Measurements from ENCODE around the gene ARTN. TPM values are rescaled to one million over a fixed set of nuclear protein-coding genes. Genes with fewer than 3 reads are reported as not detected.
A peak's percentile ranks its signal among the peaks of the same experiment; 100 is the strongest.

ARTN gene
- total RNA-seq, 2 experiments from 2014 or later = 0.10 to 0.52 TPM

GRCh38 chr1:43931711-43932660 lies 1.6 kb upstream of the ARTN start:
- H3K27ac Mint-ChIP-seq = no peak overlapping the region
- POLR2A ChIA-PET = no interaction called here
- DNase-seq = no peak

GRCh38 chr1:43932786-43933385 lies 715 bp upstream of the ARTN start:
- H3K4me3 Mint-ChIP-seq = no peak overlapping the region
- H3K27me3 Mint-ChIP-seq = peaks cover 21% of the 10 kb centered on the region
- CTCF ChIA-PET = interaction anchor here (1.1 to 6.7 kb wide), 6 partner anchors 9 to 403 kb away, joined by 3 to 93 read pairs (median 7); partner anchors contain the start of gene IPO13

More at GRCh38 chr1:43931711-43932660, 1.6 kb upstream of the ARTN start:
- Mint-ChIP-seq H3K27me3 (peaks cover 21% of the 10 kb centered on the region), H3K36me3 (ENCODE audit: low read depth) (no peaks in the 10 kb centered on the region), H3K4me1 (peaks cover 17% of the 10 kb centered on the region), H3K4me3 (no peak overlapping the region), H3K9me3 (no peaks in the 10 kb centered on the region)
- CTCF ChIA-PET = interaction anchor here (1.1 to 6.7 kb wide), 4 partner anchors 15 to 402 kb away, joined by 3 to 93 read pairs (median 44); partner anchors contain the start of gene IPO13

GRCh38 chr1:43934101-43934985 lies 742 bp downstream of the ARTN start:
- POLR2A ChIA-PET = interaction anchor here (0.6 kb wide), 2 partner anchors 11 to 12 kb away, joined by 3 read pairs; no protein-coding TSS in a partner anchor
- no peak overlapping the region for H3K27ac Mint-ChIP-seq
- H3K36me3 Mint-ChIP-seq (ENCODE audit: low read depth) = no peaks in the 10 kb centered on the region
- CTCF ChIA-PET = interaction anchor here (0.6 to 6.7 kb wide), 50 partner anchors 9 to 413 kb away, joined by 3 to 93 read pairs (median 4); partner anchors contain the start of genes DPH2, IPO13 and PTPRF
- DNase-seq = peak; percentile 62
- H3K9me3 Mint-ChIP-seq = no peaks in the 10 kb centered on the region
- peaks cover 21% of the 10 kb centered on the region for H3K27me3 Mint-ChIP-seq
- H3K4me1 Mint-ChIP-seq = peaks cover 17% of the 10 kb centered on the region
- H3K4me3 Mint-ChIP-seq = no peak overlapping the region

More at GRCh38 chr1:43932786-43933385, 715 bp upstream of the ARTN start:
- Mint-ChIP-seq H3K27ac (no peak overlapping the region), H3K4me1 (peaks cover 17% of the 10 kb centered on the region), H3K36me3 (ENCODE audit: low read depth) (no peaks in the 10 kb centered on the region), H3K9me3 (no peaks in the 10 kb centered on the region)
- POLR2A ChIA-PET = interaction anchor here (0.6 kb wide), 2 partner anchors 403 to 519 kb away, joined by 3 read pairs; no protein-coding TSS in a partner anchor
- no peak for DNase-seq

GRCh38 chr1:43934986-43935324 lies 1.4 kb downstream of the ARTN start:
- no peak overlapping the region for H3K27ac Mint-ChIP-seq

GRCh38 chr1:43935711-43936427 lies 2.3 kb downstream of the ARTN start:
- CTCF ChIA-PET = interaction anchor here (0.8 to 6.7 kb wide), 18 partner anchors 10 to 243 kb away, joined by 3 to 93 read pairs (median 5); partner anchors contain the start of gene IPO13
- Mint-ChIP-seq H3K36me3 (ENCODE audit: low read depth) (no peaks in the 10 kb centered on the region), H3K27me3 (peaks cover 21% of the 10 kb centered on the region), H3K4me1 (peaks cover 20% of the 10 kb centered on the region), H3K9me3 (no peaks in the 10 kb centered on the region), H3K4me3 (no peak overlapping the region), H3K27ac (no peak overlapping the region)
- POLR2A ChIA-PET = no interaction called here
- no peak for DNase-seq

More at GRCh38 chr1:43934986-43935324, 1.4 kb downstream of the ARTN start:
- H3K4me1 Mint-ChIP-seq = peaks cover 20% of the 10 kb centered on the region
- ChIA-PET CTCF (interaction anchor here (0.7 to 6.7 kb wide), 46 partner anchors 9 to 414 kb away, joined by 3 to 93 read pairs (median 5); partner anchors contain the start of genes DPH2, IPO13 and PTPRF), POLR2A (interaction anchor here (0.6 kb wide), 1 partner anchor 10 kb away, joined by 3 read pairs; no protein-coding TSS in a partner anchor)
- H3K9me3 Mint-ChIP-seq = no peaks in the 10 kb centered on the region
- no peak for DNase-seq
- peaks cover 21% of the 10 kb centered on the region for H3K27me3 Mint-ChIP-seq
- H3K36me3 Mint-ChIP-seq (ENCODE audit: low read depth) = no peaks in the 10 kb centered on the region
- no peak overlapping the region for H3K4me3 Mint-ChIP-seq

- CTCF ChIA-PET = interaction anchor here (1.1 to 6.7 kb wide), 4 partner anchors 10 to 172 kb away, joined by 3 to 93 read pairs (median 50); partner anchors contain the start of gene IPO13
- peak overlapping the region; percentile 25 for H3K4me3 Mint-ChIP-seq
- H3K4me1 Mint-ChIP-seq = peaks cover 20% of the 10 kb centered on the region
- H3K9me3 Mint-ChIP-seq = no peaks in the 10 kb centered on the region
- H3K27me3 Mint-ChIP-seq = peaks cover 21% of the 10 kb centered on the region
- no peaks in the 10 kb centered on the region for H3K36me3 Mint-ChIP-seq (ENCODE audit: low read depth)
- H3K27ac Mint-ChIP-seq = no peak overlapping the region
- DNase-seq = no peak
- POLR2A ChIA-PET = interaction anchor here (0.5 kb wide), 1 partner anchor 62 kb away, joined by 3 read pairs; no protein-coding TSS in a partner anchor
These were observed 3.0 kb downstream of the ARTN start for GRCh38 chr1:43936431-43937151.

GRCh38 chr1:43937179-43937865 lies 3.7 kb downstream of the ARTN start:
- no peaks in the 10 kb centered on the region for H3K9me3 Mint-ChIP-seq
- H3K4me1 Mint-ChIP-seq = peaks cover 20% of the 10 kb centered on the region
- no peak overlapping the region for H3K27ac Mint-ChIP-seq
- CTCF ChIA-PET = interaction anchor here (1.4 to 6.7 kb wide), 4 partner anchors 8 to 172 kb away, joined by 5 to 93 read pairs (median 46); partner anchors contain the start of gene IPO13
- peaks cover 21% of the 10 kb centered on the region for H3K27me3 Mint-ChIP-seq
- H3K4me3 Mint-ChIP-seq = no peak overlapping the region
- POLR2A ChIA-PET = no interaction called here
- no peaks in the 10 kb centered on the region for H3K36me3 Mint-ChIP-seq (ENCODE audit: low read depth)
- no peak for DNase-seq

- H3K9me3 Mint-ChIP-seq = no peaks in the 10 kb centered on the region
- ChIA-PET CTCF (interaction anchor here (0.5 to 6.7 kb wide), 6 partner anchors 8 to 173 kb away, joined by 3 to 85 read pairs (median 4); partner anchors contain the start of gene IPO13), POLR2A (no interaction called here)
- peaks cover 11% of the 10 kb centered on the region for H3K27me3 Mint-ChIP-seq
- DNase-seq = no peak
- H3K27ac Mint-ChIP-seq = no peak overlapping the region
- peaks cover 2% of the 10 kb centered on the region for H3K36me3 Mint-ChIP-seq (ENCODE audit: low read depth)
- H3K4me3 Mint-ChIP-seq = no peak overlapping the region
- H3K4me1 Mint-ChIP-seq = peaks cover 15% of the 10 kb centered on the region
These were observed 4.8 kb downstream of the ARTN start for GRCh38 chr1:43938383-43938782.

GRCh38 chr1:43938892-43939587 lies 5.4 kb downstream of the ARTN start:
- ChIA-PET CTCF (interaction anchor here (0.5 to 6.7 kb wide), 6 partner anchors 7 to 176 kb away, joined by 3 to 85 read pairs (median 5); partner anchors contain the start of gene IPO13), POLR2A (no interaction called here)
- DNase-seq = no peak
- H3K4me3 Mint-ChIP-seq = no peak overlapping the region
- H3K9me3 Mint-ChIP-seq = no peaks in the 10 kb centered on the region
- H3K27me3 Mint-ChIP-seq = peaks cover 7% of the 10 kb centered on the region
- peaks cover 2% of the 10 kb centered on the region for H3K36me3 Mint-ChIP-seq (ENCODE audit: low read depth)
- H3K4me1 Mint-ChIP-seq = peaks cover 12% of the 10 kb centered on the region
- no peak overlapping the region for H3K27ac Mint-ChIP-seq

GRCh38 chr1:43942411-43942810 lies 8.8 kb downstream of the ARTN start:
- H3K4me1 Mint-ChIP-seq = peaks cover 28% of the 10 kb centered on the region
- H3K36me3 Mint-ChIP-seq (ENCODE audit: low read depth) = peaks cover 4% of the 10 kb centered on the region
- no peaks in the 10 kb centered on the region for H3K27me3 Mint-ChIP-seq
- ChIA-PET CTCF (interaction anchor here (1.2 to 9.2 kb wide), 2 partner anchors 8 to 292 kb away, joined by 3 to 93 read pairs; partner anchors contain the start of genes ARTN and KDM4A), POLR2A (no interaction called here)
- no peak for DNase-seq
- no peaks in the 10 kb centered on the region for H3K9me3 Mint-ChIP-seq
- H3K4me3 Mint-ChIP-seq = no peak overlapping the region
- H3K27ac Mint-ChIP-seq = no peak overlapping the region
